Astrocyte (in vitro differentiated cells and primary cell): ENCODE data around the gene CPOX. TPM values are rescaled to one million over a fixed set of nuclear protein-coding genes. Genes with fewer than 3 reads are reported as not detected.

ENCODE experiments used
- DNase-seq: peaks from one replicate; pipeline ENCODE4 v3.0.0-alpha.2; 2010; ENCODE audit warnings: low read depth
- FAIRE-seq: peaks from 2 replicates; lab custom pipeline; 2011; peaks lifted over from hg19 to GRCh38; lab: Jason Lieb, UNC
- H2AFZ ChIP-seq: 2 replicates; pipeline ENCODE4 v1.6.0; 2012; ENCODE audit warnings: low read depth, low read length, inconsistent platforms
- H3K27ac ChIP-seq: 2 replicates; pipeline ENCODE4 v1.5.1; 2011; ENCODE audit warnings: low read depth, low read length, inconsistent platforms
- H3K27me3 ChIP-seq: 2 replicates; pipeline ENCODE4 v1.6.0; 2011; ENCODE audit warnings: low read length, inconsistent platforms; ENCODE audit not compliant: insufficient read depth
- H3K36me3 ChIP-seq: 2 replicates; pipeline ENCODE4 v1.5.1; 2011; ENCODE audit warnings: low read length, inconsistent platforms; ENCODE audit not compliant: insufficient read depth
- H3K4me1 ChIP-seq: 2 replicates; pipeline ENCODE4 v1.5.1; 2011; ENCODE audit warnings: low read length, inconsistent platforms; ENCODE audit not compliant: insufficient read depth
- H3K4me2 ChIP-seq: 2 replicates; pipeline ENCODE4 v1.6.0; 2012; ENCODE audit warnings: low read length, inconsistent platforms
- H3K4me3 ChIP-seq: 2 replicates; pipeline ENCODE4 v1.5.1; 2011; ENCODE audit warnings: low read depth, mild to moderate bottlenecking, low read length, inconsistent platforms; ENCODE audit not compliant: insufficient read depth
- H3K79me2 ChIP-seq: 2 replicates; pipeline ENCODE4 v1.6.0; 2012; ENCODE audit warnings: mild to moderate bottlenecking, low read length, inconsistent platforms; ENCODE audit not compliant: insufficient read depth
- H3K9ac ChIP-seq: 2 replicates; pipeline ENCODE4 v1.6.0; 2012; ENCODE audit warnings: mild to moderate bottlenecking, low read length, inconsistent platforms
- H3K9me3 ChIP-seq: 2 replicates; pipeline ENCODE4 v1.5.1; 2012; ENCODE audit warnings: low read depth, mild to moderate bottlenecking, low read length, inconsistent platforms; ENCODE audit not compliant: insufficient read depth
- H4K20me1 ChIP-seq: 2 replicates; pipeline ENCODE4 v1.6.0; 2012; ENCODE audit warnings: low read length, inconsistent platforms; ENCODE audit not compliant: insufficient read depth
- H3K27ac Mint-ChIP-seq: one replicate; pipeline ENCODE4 v1.8.0; 2021; ENCODE audit warnings: mild to moderate bottlenecking, mixed read lengths; ENCODE audit not compliant: unreplicated experiment
- H3K27me3 Mint-ChIP-seq: one replicate; pipeline ENCODE4 v1.8.0; 2021; ENCODE audit warnings: low read depth, mixed read lengths; ENCODE audit not compliant: unreplicated experiment
- H3K36me3 Mint-ChIP-seq: one replicate; pipeline ENCODE4 v1.8.0; 2021; ENCODE audit warnings: low read depth, mixed read lengths; ENCODE audit not compliant: unreplicated experiment
- H3K4me1 Mint-ChIP-seq: one replicate; pipeline ENCODE4 v1.8.0; 2021; ENCODE audit warnings: low read depth, mixed read lengths; ENCODE audit not compliant: unreplicated experiment
- H3K4me3 Mint-ChIP-seq: one replicate; pipeline ENCODE4 v1.8.0; 2021; ENCODE audit warnings: mild to moderate bottlenecking, moderate library complexity, mixed read lengths; ENCODE audit not compliant: unreplicated experiment
- H3K9me3 Mint-ChIP-seq: one replicate; pipeline ENCODE4 v1.8.0; 2021; ENCODE audit warnings: mild to moderate bottlenecking, mixed read lengths; ENCODE audit not compliant: unreplicated experiment
- CTCF ChIP-seq: IDR thresholded peaks from 2 replicates; pipeline ENCODE4 v1.5.1; 2011; ENCODE audit warnings: low read depth, mild to moderate bottlenecking, inconsistent platforms, low read length, moderate library complexity; ENCODE audit not compliant: insufficient read depth
- EZH2 ChIP-seq: IDR thresholded peaks from 2 replicates; pipeline ENCODE4 v1.6.1; 2012; ENCODE audit warnings: mild to moderate bottlenecking, low read length, inconsistent platforms; ENCODE audit not compliant: insufficient read depth
- total RNA-seq: library from RNA; stranded (reverse); gene quantifications from 2 replicates; pipeline ENCODE4 v1.2.1, GENCODE V29; 2021

Gene CPOX
- total RNA-seq, 1 donor from 2014 or later = 23.7 TPM

- no peak for TF ChIP-seq EZH2
- no peak for TF ChIP-seq CTCF
- H3K36me3 ChIP-seq = no peaks in the 10 kb centered on the region
- no peak for DNase-seq
- no peak overlapping the region for H3K9ac ChIP-seq
- H2AFZ ChIP-seq = no peak overlapping the region
- H3K27me3 ChIP-seq = no peaks in the 10 kb centered on the region
- no peaks in the 10 kb centered on the region for H4K20me1 ChIP-seq
- no peaks in the 10 kb centered on the region for H3K4me1 ChIP-seq
- H3K4me3 ChIP-seq = no peak overlapping the region
- no peaks in the 10 kb centered on the region for H3K79me2 ChIP-seq
- no peaks in the 10 kb centered on the region for H3K4me1 Mint-ChIP-seq
- no peaks in the 10 kb centered on the region for H3K9me3 ChIP-seq
- H3K27ac ChIP-seq = no peak overlapping the region
- H3K4me2 ChIP-seq = no peak overlapping the region
- H3K4me3 Mint-ChIP-seq = no peak overlapping the region
- H3K36me3 Mint-ChIP-seq = no peaks in the 10 kb centered on the region
- no peaks in the 10 kb centered on the region for H3K9me3 Mint-ChIP-seq
- no peak for FAIRE-seq
- no peak overlapping the region for H3K27ac Mint-ChIP-seq
- no peaks in the 10 kb centered on the region for H3K27me3 Mint-ChIP-seq
These were observed 30.3 kb upstream of the CPOX start for GRCh38 chr3:98623572-98624280.

- Histone ChIP-seq H3K27me3 (peaks cover 3% of the 10 kb centered on the region), H3K9ac (no peak overlapping the region), H3K79me2 (no peaks in the 10 kb centered on the region), H3K4me1 (no peaks in the 10 kb centered on the region), H4K20me1 (no peaks in the 10 kb centered on the region), H3K36me3 (no peaks in the 10 kb centered on the region), H3K4me3 (no peak overlapping the region), H3K27ac (no peak overlapping the region), H2AFZ (no peak overlapping the region), H3K9me3 (no peaks in the 10 kb centered on the region), H3K4me2 (no peak overlapping the region)
- peaks cover 2% of the 10 kb centered on the region for H3K4me1 Mint-ChIP-seq
- no peak overlapping the region for H3K27ac Mint-ChIP-seq
- DNase-seq (no peak), FAIRE-seq (no peak)
- no peaks in the 10 kb centered on the region for H3K9me3 Mint-ChIP-seq
- H3K27me3 Mint-ChIP-seq = no peaks in the 10 kb centered on the region
- TF ChIP-seq CTCF = no peak
- no peak overlapping the region for H3K4me3 Mint-ChIP-seq
- H3K36me3 Mint-ChIP-seq = no peaks in the 10 kb centered on the region
These were observed 24.4 kb upstream of the CPOX start for GRCh38 chr3:98617841-98618240.

GRCh38 chr3:98613616-98614015 is 20.2 kb upstream of the CPOX start:
- DNase-seq (peak; percentile 54), FAIRE-seq (no peak)
- Mint-ChIP-seq H3K4me3 (no peak overlapping the region), H3K36me3 (no peaks in the 10 kb centered on the region), H3K27ac (peak overlapping the region; percentile 92), H3K9me3 (peaks cover 3% of the 10 kb centered on the region), H3K27me3 (no peaks in the 10 kb centered on the region), H3K4me1 (peaks cover 2% of the 10 kb centered on the region)
- no peak overlapping the region for H3K4me2 ChIP-seq
- peaks cover 3% of the 10 kb centered on the region for H3K27me3 ChIP-seq
- no peak overlapping the region for H3K4me3 ChIP-seq
- H3K79me2 ChIP-seq = no peaks in the 10 kb centered on the region
- H3K9me3 ChIP-seq = no peaks in the 10 kb centered on the region
- TF ChIP-seq CTCF (no peak), EZH2 (no peak)
- no peak overlapping the region for H2AFZ ChIP-seq
- H4K20me1 ChIP-seq = no peaks in the 10 kb centered on the region
- H3K27ac ChIP-seq = no peak overlapping the region
- no peaks in the 10 kb centered on the region for H3K36me3 ChIP-seq
- no peak overlapping the region for H3K9ac ChIP-seq
- H3K4me1 ChIP-seq = no peaks in the 10 kb centered on the region
